ENCODE measurements around the gene CTNND2.

Gene CTNND2

DNA sequence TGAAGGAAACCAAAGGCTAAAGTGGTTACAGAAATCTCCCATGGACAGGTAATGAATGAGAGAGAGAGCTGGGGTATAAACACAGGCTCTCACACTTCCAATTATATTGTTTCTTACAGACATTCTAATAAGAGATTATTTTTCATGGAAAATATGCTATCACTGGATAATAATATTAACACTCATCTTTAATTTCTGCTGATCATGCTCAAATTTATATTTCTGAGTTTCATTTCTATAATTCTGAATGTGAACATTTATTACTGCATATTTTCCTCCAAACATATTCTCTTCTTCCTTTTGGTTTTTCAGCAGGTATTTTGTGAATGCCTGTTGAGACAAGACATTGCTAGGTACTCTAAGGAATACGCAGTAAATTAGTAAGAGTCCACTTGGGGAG, 733.0 kb downstream of the CTNND2 start:
- H3K36me3 ChIP-seq (ENCODE audit: insufficient read depth, low read length) = no peaks in the 10 kb centered on the region
- no peaks in the 10 kb centered on the region for H3K79me2 ChIP-seq (ENCODE audit: control insufficient read depth, insufficient read depth, low read length, unreplicated experiment)
- H3K4me1 ChIP-seq (ENCODE audit: control insufficient read depth, insufficient read depth, low read length, unreplicated experiment) = no peaks in the 10 kb centered on the region
- H3K4me3 ChIP-seq (ENCODE audit: low read depth, low read length) = no peak overlapping the region
- H3K27ac ChIP-seq (ENCODE audit: low read depth, low read length) = no peak overlapping the region
- no peaks in the 10 kb centered on the region for H3K27me3 ChIP-seq (ENCODE audit: insufficient read depth, low read length)
- H2AFZ ChIP-seq (ENCODE audit: low read length, unreplicated experiment) = no peak overlapping the region

DNA sequence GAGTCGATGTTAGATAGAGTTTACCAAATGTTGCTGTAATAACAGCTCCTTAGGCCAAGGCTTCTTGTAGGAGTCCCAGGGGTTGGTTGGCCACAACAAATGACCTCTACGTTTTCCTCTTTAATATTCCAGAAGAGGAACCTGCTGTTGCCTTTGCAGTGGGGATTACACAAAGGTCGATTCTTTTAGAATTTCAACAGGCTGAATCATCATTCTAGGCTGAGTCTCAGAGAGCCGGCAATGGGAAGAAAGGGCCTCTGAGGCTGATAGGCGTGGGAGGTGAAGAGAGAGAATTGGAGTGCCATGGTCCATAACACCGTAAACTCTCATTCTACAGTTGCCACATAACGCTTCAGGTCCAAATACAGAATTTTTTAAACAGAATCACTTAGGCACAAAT, 737.3 kb downstream of the CTNND2 start:
- Histone ChIP-seq H3K27ac (ENCODE audit: low read depth, low read length) (no peak overlapping the region), H3K4me1 (ENCODE audit: control insufficient read depth, insufficient read depth, low read length, unreplicated experiment) (no peaks in the 10 kb centered on the region), H3K4me3 (ENCODE audit: low read depth, low read length) (no peak overlapping the region), H2AFZ (ENCODE audit: low read length, unreplicated experiment) (no peak overlapping the region), H3K27me3 (ENCODE audit: insufficient read depth, low read length) (no peaks in the 10 kb centered on the region), H3K79me2 (ENCODE audit: control insufficient read depth, insufficient read depth, low read length, unreplicated experiment) (no peaks in the 10 kb centered on the region), H3K36me3 (ENCODE audit: insufficient read depth, low read length) (no peaks in the 10 kb centered on the region)

DNA sequence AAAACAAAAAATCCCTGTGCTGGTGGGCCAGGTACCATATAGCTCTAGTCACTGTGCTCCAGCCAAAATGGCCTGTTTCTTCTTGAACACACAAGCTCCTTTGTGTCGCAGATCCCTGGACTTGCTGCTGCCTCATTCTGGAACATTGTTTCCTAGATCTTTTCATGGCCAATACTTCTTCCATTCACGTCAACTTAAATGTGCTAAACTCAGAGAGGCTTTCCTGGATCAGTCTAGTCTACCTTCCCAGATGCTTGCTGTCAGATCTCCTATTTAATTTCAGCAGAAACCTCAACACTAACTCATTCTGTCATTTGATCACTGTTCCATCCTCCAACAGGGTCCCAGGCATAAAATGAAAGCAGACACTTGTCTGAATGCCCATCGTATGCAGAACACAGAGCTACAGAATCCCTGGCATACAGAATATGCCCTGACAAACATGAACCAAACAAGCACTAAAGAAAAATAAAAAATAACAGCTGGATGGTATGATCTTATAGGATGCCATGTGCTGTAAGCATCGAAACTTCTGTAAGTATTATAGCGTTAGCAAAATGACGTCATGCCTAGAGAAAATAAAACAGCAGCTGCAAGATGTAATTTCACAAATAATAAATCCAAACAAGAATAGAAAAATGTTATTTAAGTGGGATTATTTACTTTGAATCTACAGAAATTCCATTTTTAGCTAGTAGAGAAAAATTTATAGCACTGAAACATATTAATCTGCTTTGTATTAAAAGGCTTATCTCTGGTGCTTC, 739.5 kb downstream of the CTNND2 start:
- Histone ChIP-seq H3K36me3 (ENCODE audit: insufficient read depth, low read length) (no peaks in the 10 kb centered on the region), H3K27me3 (ENCODE audit: insufficient read depth, low read length) (no peaks in the 10 kb centered on the region), H3K79me2 (ENCODE audit: control insufficient read depth, insufficient read depth, low read length, unreplicated experiment) (no peaks in the 10 kb centered on the region), H3K4me3 (ENCODE audit: low read depth, low read length) (no peak overlapping the region), H3K4me1 (ENCODE audit: control insufficient read depth, insufficient read depth, low read length, unreplicated experiment) (no peaks in the 10 kb centered on the region), H2AFZ (ENCODE audit: low read length, unreplicated experiment) (no peak overlapping the region), H3K27ac (ENCODE audit: low read depth, low read length) (no peak overlapping the region)

DNA sequence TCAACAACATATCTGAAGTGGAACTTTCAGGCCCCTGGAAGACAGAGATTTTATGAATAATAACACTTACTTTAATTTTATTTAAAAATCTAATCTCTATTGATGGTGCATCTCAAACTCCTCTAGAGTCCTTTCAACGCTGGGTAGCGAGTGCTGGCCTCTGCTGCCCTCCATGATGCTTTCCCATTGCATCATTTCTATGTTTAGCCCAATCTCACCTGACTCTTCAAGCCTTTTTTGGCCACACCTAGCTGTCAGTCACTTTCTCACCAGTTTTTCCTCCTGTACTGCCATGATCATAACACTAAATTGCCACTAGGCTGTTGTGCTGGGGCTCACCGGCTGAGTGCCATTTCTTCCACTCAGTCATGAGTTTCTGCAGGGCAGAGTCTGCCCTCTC, 747.1 kb downstream of the CTNND2 start:
- no peak overlapping the region for H3K4me3 ChIP-seq (ENCODE audit: low read depth, low read length)
- H3K27ac ChIP-seq (ENCODE audit: low read depth, low read length) = no peak overlapping the region
- H3K27me3 ChIP-seq (ENCODE audit: insufficient read depth, low read length) = no peaks in the 10 kb centered on the region
- H2AFZ ChIP-seq (ENCODE audit: low read length, unreplicated experiment) = no peak overlapping the region
- no peaks in the 10 kb centered on the region for H3K4me1 ChIP-seq (ENCODE audit: control insufficient read depth, insufficient read depth, low read length, unreplicated experiment)
- no peaks in the 10 kb centered on the region for H3K36me3 ChIP-seq (ENCODE audit: insufficient read depth, low read length)
- H3K79me2 ChIP-seq (ENCODE audit: control insufficient read depth, insufficient read depth, low read length, unreplicated experiment) = no peaks in the 10 kb centered on the region

DNA sequence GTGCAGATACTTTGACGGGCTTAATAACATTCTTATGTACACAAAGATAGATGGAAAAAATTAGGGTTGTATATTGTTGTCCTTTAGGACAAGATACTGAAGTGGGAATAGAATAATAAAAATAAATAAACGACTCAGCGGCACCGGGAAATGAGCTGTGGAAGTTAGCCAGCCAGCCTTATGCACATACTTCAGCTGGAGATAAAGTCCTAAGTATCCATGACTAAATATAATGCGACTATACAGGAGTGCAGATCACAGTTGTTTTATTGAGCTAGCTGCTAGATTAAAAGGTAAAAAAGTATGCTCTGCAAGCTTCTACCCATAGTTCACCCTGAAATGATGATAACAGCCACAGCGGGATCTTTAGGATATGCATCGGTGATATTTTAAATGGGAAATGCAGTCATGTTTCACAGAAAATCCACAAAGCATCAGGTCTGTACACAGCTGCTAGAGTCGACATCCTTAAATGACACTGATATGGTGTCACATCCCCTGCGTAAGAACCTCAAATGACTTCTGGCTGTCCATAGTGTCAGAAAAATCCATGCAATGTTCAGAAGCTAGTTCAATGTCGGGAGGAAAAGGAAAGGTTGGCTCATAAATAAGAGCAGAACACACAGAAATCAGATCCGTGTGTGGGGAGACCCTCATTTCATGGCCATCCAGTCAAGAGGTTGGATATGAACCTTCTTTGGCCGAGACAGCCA, 750.4 kb downstream of the CTNND2 start:
- Histone ChIP-seq H3K4me3 (ENCODE audit: low read depth, low read length) (no peak overlapping the region), H3K36me3 (ENCODE audit: insufficient read depth, low read length) (no peaks in the 10 kb centered on the region), H3K27ac (ENCODE audit: low read depth, low read length) (no peak overlapping the region), H2AFZ (ENCODE audit: low read length, unreplicated experiment) (no peak overlapping the region), H3K79me2 (ENCODE audit: control insufficient read depth, insufficient read depth, low read length, unreplicated experiment) (no peaks in the 10 kb centered on the region), H3K4me1 (ENCODE audit: control insufficient read depth, insufficient read depth, low read length, unreplicated experiment) (no peaks in the 10 kb centered on the region), H3K27me3 (ENCODE audit: insufficient read depth, low read length) (no peaks in the 10 kb centered on the region)

DNA sequence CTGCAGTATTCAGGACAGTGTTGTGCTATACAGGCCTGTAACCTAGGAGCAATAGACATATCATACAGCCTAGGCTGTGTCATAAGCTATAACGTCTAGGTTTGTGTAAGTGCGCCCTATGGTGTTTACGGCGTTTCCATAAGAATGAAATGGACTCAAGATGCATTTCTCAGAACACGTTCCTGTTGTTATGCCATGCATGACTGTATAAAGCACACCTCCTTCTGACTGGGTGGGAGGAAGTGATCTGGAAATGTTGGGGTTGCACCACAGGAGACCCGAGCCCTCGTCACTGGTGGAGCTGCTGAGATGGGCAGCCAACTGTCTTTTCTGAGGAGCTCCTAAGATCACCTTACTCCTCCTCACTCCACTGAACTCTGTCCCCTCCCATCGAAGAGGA, 751.9 kb downstream of the CTNND2 start:
- H3K4me3 ChIP-seq (ENCODE audit: low read depth, low read length) = no peak overlapping the region
- no peaks in the 10 kb centered on the region for H3K27me3 ChIP-seq (ENCODE audit: insufficient read depth, low read length)

DNA sequence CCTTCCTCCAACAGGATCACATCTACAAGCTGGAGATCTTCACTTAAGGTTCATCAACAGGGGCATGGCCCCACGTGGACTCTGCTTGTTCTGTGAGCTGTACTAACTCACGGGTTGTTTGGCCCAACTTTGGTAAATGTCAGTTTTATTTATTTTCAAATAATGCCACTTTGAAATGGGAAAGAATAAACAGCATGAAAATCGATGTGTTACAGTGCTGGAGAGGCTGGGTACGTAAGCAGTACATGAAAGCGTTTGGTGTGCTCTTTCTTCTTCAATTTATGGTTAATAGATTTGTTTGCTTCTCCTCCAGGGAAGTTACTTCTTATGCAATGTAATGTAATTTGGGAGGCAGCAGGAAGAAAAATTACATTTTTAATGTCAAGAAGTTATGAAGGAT, 753.3 kb downstream of the CTNND2 start:
- no peak overlapping the region for H3K4me3 ChIP-seq (ENCODE audit: low read depth, low read length)
- H3K36me3 ChIP-seq (ENCODE audit: insufficient read depth, low read length) = no peaks in the 10 kb centered on the region
- no peaks in the 10 kb centered on the region for H3K27me3 ChIP-seq (ENCODE audit: insufficient read depth, low read length)
- no peaks in the 10 kb centered on the region for H3K79me2 ChIP-seq (ENCODE audit: control insufficient read depth, insufficient read depth, low read length, unreplicated experiment)
- no peak overlapping the region for H3K27ac ChIP-seq (ENCODE audit: low read depth, low read length)
- H2AFZ ChIP-seq (ENCODE audit: low read length, unreplicated experiment) = no peak overlapping the region
- no peaks in the 10 kb centered on the region for H3K4me1 ChIP-seq (ENCODE audit: control insufficient read depth, insufficient read depth, low read length, unreplicated experiment)

More for the DNA sequence above, 751.9 kb downstream of the CTNND2 start:
- Histone ChIP-seq H2AFZ (ENCODE audit: low read length, unreplicated experiment) (no peak overlapping the region), H3K4me1 (ENCODE audit: control insufficient read depth, insufficient read depth, low read length, unreplicated experiment) (no peaks in the 10 kb centered on the region), H3K36me3 (ENCODE audit: insufficient read depth, low read length) (no peaks in the 10 kb centered on the region), H3K27ac (ENCODE audit: low read depth, low read length) (no peak overlapping the region), H3K79me2 (ENCODE audit: control insufficient read depth, insufficient read depth, low read length, unreplicated experiment) (no peaks in the 10 kb centered on the region)

DNA sequence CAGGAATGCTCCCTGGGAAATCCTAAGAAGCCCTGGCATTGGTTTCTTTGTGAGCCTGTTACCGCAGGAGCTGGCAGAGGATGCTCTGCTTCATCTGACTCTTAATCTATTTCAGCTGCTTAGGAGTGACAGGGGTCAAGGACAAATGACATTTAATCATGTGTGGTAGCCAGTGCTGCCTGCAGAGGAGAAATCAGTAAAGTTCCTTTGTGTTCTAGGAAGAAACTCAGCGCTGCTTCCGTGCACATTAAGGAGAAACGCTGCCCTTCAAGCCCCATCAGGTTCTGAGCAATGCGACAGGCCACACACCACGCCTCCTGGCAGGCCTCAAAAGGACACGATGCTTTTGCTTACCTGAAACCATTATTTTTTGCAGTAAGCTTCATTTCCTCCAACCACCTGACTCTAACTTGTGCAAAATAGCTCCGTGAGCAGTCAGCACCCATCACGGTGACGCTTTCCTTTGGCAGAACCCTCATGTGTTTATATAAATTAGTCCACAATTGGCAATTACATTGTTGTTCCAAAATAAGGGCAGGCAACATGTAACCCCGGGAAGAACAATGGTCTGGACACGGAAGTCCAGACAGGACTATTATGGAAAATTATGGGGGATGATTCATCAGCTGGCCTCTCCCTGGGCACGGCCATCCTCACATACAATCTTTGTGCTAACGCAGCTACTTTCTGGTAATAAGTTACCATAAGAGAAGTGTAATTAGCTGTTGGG, 755.3 kb downstream of the CTNND2 start:
- Histone ChIP-seq H3K79me2 (ENCODE audit: control insufficient read depth, insufficient read depth, low read length, unreplicated experiment) (no peaks in the 10 kb centered on the region), H3K27ac (ENCODE audit: low read depth, low read length) (no peak overlapping the region), H3K27me3 (ENCODE audit: insufficient read depth, low read length) (no peaks in the 10 kb centered on the region), H3K36me3 (ENCODE audit: insufficient read depth, low read length) (no peaks in the 10 kb centered on the region), H3K4me1 (ENCODE audit: control insufficient read depth, insufficient read depth, low read length, unreplicated experiment) (no peaks in the 10 kb centered on the region), H3K4me3 (ENCODE audit: low read depth, low read length) (no peak overlapping the region), H2AFZ (ENCODE audit: low read length, unreplicated experiment) (no peak overlapping the region)

DNA sequence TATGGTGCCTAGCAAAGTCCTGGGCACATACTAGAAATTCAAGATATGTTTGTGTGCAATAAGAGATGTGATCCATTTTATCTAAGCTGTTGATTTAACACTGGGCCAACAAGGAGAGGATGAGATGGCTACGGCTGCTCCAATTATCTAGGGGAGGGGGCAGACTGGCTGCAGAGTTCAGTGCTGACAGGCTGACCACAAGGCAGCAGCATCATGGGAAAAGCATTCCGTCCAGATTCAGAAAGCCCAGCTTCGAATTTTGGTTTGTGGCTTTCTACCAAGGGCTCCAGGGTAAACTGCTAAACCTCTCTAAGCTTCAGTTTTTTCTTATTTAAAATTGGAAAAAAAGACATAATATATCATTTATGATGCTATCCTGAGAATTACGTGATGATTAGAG, 758.1 kb downstream of the CTNND2 start:
- H3K4me1 ChIP-seq (ENCODE audit: control insufficient read depth, insufficient read depth, low read length, unreplicated experiment) = no peaks in the 10 kb centered on the region
- no peaks in the 10 kb centered on the region for H3K36me3 ChIP-seq (ENCODE audit: insufficient read depth, low read length)
- no peak overlapping the region for H3K4me3 ChIP-seq (ENCODE audit: low read depth, low read length)
- H3K27me3 ChIP-seq (ENCODE audit: insufficient read depth, low read length) = no peaks in the 10 kb centered on the region
- no peak overlapping the region for H3K27ac ChIP-seq (ENCODE audit: low read depth, low read length)
- no peaks in the 10 kb centered on the region for H3K79me2 ChIP-seq (ENCODE audit: control insufficient read depth, insufficient read depth, low read length, unreplicated experiment)
- H2AFZ ChIP-seq (ENCODE audit: low read length, unreplicated experiment) = no peak overlapping the region

DNA sequence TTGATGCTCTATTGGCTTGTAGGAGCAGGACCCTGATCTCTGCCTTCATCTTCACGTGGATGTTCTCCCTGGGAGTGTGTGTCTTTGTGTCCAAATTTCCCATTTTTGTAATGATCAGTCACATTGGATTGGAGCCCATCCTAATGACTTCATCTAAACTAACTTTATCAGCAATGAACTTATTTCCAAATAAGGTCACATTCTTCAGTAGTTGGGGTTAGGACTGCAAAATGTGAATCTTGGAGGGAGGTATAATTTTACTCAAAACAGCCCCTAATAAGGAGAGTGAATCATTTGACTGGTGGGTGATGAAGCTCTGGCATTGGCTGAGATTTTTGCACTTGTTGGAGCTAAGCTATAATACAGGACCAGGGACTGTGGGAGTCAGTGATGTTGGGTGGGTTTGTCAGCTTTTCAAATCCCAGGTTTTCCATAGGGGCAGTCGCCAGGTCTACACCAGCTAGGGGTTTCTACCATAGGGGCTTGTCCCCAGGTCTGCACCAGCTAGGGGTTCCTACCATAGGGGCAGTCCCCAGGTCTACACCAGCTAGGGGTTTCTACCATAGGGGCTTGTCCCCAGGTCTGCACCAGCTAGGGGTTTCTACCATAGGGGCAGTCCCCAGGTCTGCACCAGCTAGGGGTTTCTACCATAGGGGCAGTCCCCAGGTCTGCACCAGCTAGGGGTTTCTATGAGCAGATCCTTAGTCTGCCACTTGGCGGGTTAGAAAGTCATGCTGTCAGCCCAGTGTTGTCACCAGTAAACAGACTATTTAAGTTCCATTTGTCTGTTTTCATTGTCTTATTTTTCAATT, 760.6 kb downstream of the CTNND2 start:
- Histone ChIP-seq H3K79me2 (ENCODE audit: control insufficient read depth, insufficient read depth, low read length, unreplicated experiment) (no peaks in the 10 kb centered on the region), H3K27ac (ENCODE audit: low read depth, low read length) (no peak overlapping the region), H3K4me3 (ENCODE audit: low read depth, low read length) (no peak overlapping the region), H3K4me1 (ENCODE audit: control insufficient read depth, insufficient read depth, low read length, unreplicated experiment) (no peaks in the 10 kb centered on the region), H3K36me3 (ENCODE audit: insufficient read depth, low read length) (no peaks in the 10 kb centered on the region), H2AFZ (ENCODE audit: low read length, unreplicated experiment) (no peak overlapping the region), H3K27me3 (ENCODE audit: insufficient read depth, low read length) (no peaks in the 10 kb centered on the region)
